Osteocyte (in vitro differentiated cells): Measurements from ENCODE around the gene MAMDC4. TPM values are rescaled to one million over a fixed set of nuclear protein-coding genes. Genes with fewer than 3 reads are reported as not detected.

ENCODE experiments used
- DNase-seq: peaks from one replicate; pipeline ENCODE4 v3.0.0; 2021; ENCODE audit warnings: mixed read lengths; ENCODE audit not compliant: unreplicated experiment; ENCODE audit errors: extremely low spot score
- H3K27ac Mint-ChIP-seq: one replicate; pipeline ENCODE4 v1.8.0; 2021; ENCODE audit warnings: mild to moderate bottlenecking, mixed read lengths; ENCODE audit not compliant: unreplicated experiment
- H3K27me3 Mint-ChIP-seq: one replicate; pipeline ENCODE4 v1.8.0; 2021; ENCODE audit warnings: mixed read lengths; ENCODE audit not compliant: unreplicated experiment
- H3K36me3 Mint-ChIP-seq: one replicate; pipeline ENCODE4 v1.8.0; 2021; ENCODE audit warnings: mixed read lengths; ENCODE audit not compliant: unreplicated experiment
- H3K4me1 Mint-ChIP-seq: one replicate; pipeline ENCODE4 v1.8.0; 2021; ENCODE audit warnings: mixed read lengths; ENCODE audit not compliant: unreplicated experiment
- H3K4me3 Mint-ChIP-seq: one replicate; pipeline ENCODE4 v1.8.0; 2021; ENCODE audit warnings: mild to moderate bottlenecking, moderate library complexity, mixed read lengths; ENCODE audit not compliant: unreplicated experiment
- H3K9me3 Mint-ChIP-seq: one replicate; pipeline ENCODE4 v1.8.0; 2021; ENCODE audit warnings: mixed read lengths; ENCODE audit not compliant: unreplicated experiment
- total RNA-seq: library from RNA; stranded (reverse); gene quantifications from 2 replicates; pipeline ENCODE4 v1.2.1, GENCODE V29; 2021
- TF ChIP-seq, protein P1 (sequence below): fragments of 200-600 bp; sonication (generic); IDR thresholded peaks from 2 replicates; pipeline ENCODE4 v1.5.0; 2021; ENCODE audit warnings: antibody characterized with exemption, mild to moderate bottlenecking, moderate library complexity

MAMDC4 gene
- total RNA-seq, 1 donor from 2014 or later, result 9.4 TPM

DNA sequence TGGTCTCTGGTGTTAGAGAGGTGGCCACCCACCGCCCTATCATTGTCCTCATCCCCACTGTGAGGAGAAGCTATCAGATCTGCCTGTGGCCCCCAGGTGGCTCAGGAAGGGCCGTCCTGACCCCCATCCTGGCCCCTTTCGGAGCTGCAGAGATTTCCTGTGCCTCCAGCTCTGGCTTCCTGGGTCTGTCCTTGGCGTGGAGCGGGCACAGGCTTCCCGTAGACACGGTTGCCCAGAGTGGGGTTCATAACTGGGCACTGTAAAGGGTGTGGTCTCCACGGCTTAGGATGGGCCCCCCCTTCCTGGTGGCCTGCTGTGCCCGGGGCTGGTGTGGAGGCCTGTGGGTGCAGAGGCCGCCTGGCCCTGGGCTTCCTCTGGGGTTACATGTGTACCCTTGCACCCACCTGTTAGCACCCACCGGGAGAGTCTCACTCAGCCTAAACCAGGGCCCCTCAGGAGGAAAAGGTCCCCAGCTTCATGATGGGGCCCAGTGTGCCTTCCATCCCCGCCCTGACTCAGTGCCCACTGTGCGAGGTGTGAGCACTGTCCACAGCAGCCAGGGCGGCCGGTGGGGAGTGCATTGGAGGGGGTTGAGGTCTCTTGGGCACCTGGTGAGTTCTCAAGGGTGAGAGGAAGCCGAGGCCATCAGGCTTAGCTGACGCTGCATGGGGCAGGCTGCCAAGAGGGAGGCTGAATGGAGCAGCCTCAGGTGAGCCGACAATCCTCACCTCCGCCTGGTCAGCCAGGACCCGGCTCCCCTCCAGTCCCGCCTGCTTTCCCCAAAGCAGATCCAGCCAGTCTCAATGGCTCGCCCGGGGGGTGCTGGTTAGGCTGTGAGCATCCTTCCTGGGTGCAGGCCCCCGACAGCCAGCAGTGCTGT is 25.2 kb upstream of the MAMDC4 start:
- TF ChIP-seq, protein P1, sequence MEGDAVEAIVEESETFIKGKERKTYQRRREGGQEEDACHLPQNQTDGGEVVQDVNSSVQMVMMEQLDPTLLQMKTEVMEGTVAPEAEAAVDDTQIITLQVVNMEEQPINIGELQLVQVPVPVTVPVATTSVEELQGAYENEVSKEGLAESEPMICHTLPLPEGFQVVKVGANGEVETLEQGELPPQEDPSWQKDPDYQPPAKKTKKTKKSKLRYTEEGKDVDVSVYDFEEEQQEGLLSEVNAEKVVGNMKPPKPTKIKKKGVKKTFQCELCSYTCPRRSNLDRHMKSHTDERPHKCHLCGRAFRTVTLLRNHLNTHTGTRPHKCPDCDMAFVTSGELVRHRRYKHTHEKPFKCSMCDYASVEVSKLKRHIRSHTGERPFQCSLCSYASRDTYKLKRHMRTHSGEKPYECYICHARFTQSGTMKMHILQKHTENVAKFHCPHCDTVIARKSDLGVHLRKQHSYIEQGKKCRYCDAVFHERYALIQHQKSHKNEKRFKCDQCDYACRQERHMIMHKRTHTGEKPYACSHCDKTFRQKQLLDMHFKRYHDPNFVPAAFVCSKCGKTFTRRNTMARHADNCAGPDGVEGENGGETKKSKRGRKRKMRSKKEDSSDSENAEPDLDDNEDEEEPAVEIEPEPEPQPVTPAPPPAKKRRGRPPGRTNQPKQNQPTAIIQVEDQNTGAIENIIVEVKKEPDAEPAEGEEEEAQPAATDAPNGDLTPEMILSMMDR, result no peak
- H3K27me3 Mint-ChIP-seq, result no peaks in the 10 kb centered on the region
- no peaks in the 10 kb centered on the region for H3K9me3 Mint-ChIP-seq
- H3K4me1 Mint-ChIP-seq, result no peaks in the 10 kb centered on the region
- H3K4me3 Mint-ChIP-seq, result no peak overlapping the region
- DNase-seq, result no peak
- peaks cover 7% of the 10 kb centered on the region for H3K36me3 Mint-ChIP-seq
- H3K27ac Mint-ChIP-seq, result no peak overlapping the region

DNA sequence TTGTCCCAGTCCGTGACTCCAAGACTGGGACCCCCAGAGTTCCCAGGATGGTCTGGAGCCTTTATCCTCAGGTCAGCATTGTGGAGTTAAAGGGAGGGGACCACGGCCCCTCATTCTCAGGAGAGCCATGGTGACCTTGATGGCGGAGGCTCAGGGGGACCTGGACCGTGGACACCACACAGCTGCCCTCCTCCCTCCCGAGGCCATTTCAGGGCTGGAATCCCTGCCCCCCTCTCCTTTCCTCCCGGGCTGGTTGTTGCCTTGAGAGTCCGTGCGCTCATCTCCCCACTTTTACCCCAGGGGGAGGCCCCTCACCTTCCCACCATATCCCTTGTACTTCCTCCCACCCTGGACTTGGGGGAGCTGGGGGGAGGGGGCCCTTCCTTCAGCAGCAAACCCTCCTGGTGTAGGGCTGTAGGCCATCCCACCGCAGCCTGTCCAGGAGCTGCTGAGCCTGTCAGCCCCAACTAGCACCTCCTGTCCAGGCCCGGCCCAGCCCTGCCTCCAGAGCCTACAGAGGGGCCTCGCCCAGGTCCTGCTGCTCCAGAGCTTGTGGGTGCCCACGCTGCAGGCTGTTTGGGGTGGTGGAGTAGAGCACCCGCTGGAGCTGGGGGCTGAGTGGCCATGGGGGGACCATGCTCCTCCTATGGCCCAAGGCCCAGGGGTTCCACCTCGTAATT is 24.2 kb upstream of the MAMDC4 start:
- Mint-ChIP-seq H3K27ac (no peak overlapping the region), H3K36me3 (peaks cover 11% of the 10 kb centered on the region), H3K9me3 (no peaks in the 10 kb centered on the region), H3K4me3 (no peak overlapping the region), H3K4me1 (no peaks in the 10 kb centered on the region), H3K27me3 (no peaks in the 10 kb centered on the region)
- no peak for DNase-seq
- TF ChIP-seq, protein P1, result no peak

DNA sequence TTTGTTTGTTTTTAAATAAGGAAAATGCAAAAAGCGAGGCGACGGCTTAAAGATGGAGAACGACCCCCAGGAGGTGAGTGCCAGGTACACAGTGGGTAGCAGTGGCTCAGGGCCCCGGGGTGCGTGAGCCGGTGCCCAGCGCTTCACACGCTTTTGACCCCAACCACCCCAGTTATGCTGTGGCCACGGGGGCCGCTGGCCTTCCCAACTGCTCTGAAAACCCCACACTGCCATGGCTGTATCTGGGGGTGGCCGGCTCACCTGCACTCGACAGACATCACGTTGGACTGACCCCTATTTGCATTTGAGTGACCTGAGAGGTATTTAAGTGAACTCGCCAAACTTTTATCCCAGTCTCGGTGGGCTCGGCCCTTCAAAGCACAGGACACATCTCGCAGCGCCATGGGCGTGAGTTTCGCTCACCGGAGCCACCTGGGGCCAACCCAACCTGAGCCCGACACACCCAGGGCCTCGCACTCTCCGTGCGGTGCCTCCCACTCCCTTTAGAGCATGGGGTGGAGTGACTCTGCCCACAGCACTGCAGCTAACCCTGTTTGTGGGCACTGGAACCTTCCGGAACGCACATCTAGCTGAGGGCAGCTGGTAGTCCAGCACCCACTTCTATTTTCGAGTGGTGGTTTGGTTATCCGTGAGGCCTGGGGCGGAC is 23.5 kb upstream of the MAMDC4 start:
- Mint-ChIP-seq H3K36me3 (peaks cover 11% of the 10 kb centered on the region), H3K4me3 (no peak overlapping the region), H3K27me3 (no peaks in the 10 kb centered on the region), H3K4me1 (no peaks in the 10 kb centered on the region), H3K9me3 (no peaks in the 10 kb centered on the region), H3K27ac (no peak overlapping the region)
- DNase-seq, result no peak
- TF ChIP-seq, protein P1, result no peak

DNA sequence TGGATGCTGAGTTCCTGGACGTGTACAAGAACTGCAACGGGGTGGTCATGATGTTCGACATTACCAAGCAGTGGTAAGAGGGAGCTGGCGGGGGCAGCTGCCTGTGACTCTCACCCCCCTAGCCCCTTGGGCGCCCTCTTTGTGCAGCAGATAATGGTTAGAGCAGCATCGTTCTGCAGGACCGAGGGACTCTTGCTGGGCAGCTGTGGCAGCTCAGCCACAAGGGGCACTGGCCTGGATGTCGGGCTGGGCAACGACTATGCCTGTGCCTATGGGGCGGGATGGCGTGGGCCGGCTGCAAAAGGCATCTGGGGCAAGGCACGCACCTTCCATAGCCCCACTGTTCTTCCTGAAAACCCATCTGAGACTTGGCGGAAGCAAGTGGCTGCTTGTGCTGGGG is 22.7 kb upstream of the MAMDC4 start:
- Mint-ChIP-seq H3K9me3 (no peaks in the 10 kb centered on the region), H3K27me3 (no peaks in the 10 kb centered on the region), H3K4me1 (no peaks in the 10 kb centered on the region), H3K4me3 (no peak overlapping the region), H3K27ac (no peak overlapping the region), H3K36me3 (peaks cover 18% of the 10 kb centered on the region)
- no peak for DNase-seq
- TF ChIP-seq, protein P1, result no peak
